ENCODE data around the gene TENT4A. TPM values are rescaled to one million over a fixed set of nuclear protein-coding genes. Genes with fewer than 3 reads are reported as not detected.

The TENT4A gene
- total RNA-seq, 1 experiment from 2014 or later = 13.2 TPM

DNA sequence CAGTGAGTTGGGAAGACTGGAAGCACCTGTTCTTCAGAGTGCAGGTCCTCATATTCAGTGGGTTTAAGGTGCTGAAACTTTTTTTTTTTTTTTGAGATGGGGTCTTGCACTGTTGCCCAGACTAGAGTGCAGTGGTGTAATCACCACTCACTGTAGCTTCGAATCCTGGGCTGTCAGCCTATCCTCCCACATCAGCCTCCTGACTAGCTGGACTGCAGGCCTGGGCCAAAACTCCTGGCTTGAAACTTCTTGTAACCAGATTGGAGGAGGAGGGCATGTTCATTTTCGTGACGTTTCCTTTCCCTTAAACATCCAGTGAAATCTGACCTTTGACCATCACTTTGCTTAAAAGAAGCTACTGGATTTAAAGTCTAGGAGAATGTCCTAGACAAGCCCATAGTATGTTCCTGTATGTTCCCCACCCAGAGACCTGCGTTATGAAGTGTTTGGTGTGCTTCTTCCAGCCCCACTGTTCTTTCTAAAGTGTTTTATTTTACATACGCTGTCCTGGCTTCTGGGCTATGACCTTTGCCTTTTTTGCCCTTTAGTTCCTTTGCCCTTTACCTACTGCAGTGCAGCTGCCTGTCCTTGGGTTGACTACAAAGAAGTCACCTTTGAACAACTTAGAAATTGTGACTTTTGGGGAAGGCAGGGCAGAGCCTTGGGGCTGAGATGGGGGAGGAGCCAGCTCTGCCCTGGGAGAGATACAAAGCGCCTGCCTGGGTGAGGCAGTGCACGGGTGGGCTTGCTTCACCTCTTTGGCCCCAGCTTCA, 18.4 kb downstream of the TENT4A start:
- DNase-seq (ENCODE audit: low read depth) = no peak

DNA sequence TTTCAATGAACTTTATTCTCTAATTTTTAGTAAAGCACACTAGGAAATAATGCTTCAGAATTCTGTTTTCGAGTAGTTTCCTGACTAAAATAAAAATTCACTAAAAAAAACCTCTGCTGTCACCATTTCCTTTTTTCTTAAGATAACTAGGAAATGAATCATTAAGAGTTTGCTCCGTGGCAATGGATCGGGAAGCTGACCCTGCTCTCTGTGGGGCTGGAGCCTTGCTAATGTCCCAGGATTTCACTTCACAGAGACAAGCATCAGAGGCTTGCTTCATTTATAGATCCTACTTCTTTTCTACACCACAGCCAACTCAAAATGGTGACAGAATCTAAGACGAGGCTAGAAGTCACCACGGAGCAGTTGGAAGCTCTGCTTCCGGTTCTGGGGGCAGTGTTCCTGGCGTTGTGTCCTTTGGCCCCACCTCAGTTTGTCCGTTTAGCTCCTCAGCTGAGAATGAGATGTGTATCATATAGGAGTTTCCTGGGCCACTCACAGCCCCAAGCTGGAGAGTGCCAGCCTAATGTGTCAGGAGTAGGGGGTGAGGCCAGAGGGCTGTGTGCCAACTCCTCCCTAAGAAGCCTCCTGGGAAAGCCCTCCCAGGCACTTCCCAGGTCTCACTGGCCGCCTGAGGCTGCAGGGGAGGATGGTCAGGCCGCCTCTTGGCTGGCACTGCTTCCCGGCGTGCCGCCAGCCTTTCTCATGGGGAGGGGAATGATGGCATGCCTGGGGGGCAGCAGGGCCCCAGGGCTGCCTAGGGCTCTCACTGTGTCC, 19.6 kb downstream of the TENT4A start:
- DNase-seq (ENCODE audit: low read depth) = peak; percentile 80

DNA sequence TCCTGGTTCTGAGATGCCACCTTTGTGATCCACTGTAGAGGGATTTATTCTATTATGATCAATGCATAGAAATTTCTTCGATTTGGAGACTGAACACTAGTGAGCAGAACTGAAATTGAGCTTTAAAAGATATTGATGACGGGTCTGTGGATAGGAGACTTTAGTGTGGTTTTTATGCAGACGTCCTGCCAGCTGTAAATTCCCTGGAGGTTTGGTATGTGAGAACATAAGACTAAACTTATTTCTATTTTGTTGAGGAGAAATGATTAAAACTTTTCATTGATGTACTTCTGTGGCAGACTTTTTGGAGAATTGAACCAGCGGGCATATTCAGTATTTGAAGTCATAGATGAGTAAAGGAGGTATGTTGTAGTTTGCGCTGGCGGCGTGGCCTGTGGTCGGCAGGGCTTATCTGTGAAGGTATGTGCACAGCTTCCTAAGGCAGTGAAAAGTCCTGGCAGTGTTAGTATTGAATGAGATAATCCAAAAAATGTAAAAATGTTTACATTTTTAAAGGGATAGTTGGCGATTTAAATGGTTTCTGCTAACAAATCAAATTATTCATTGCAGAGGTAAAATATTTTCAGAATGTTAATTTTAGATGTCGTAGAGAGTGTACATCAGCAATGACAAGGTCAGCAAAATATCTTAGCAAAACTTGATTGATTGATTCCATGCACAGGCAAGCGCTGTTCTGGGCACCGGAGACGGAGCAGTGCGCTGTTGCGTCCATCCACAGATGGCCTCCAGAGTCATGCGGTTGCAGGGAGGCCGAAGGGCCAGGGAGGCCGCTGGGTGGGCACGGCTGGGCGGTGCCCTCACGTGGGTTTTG, 20.4 kb downstream of the TENT4A start:
- DNase-seq (ENCODE audit: low read depth) = peak; percentile 29

DNA sequence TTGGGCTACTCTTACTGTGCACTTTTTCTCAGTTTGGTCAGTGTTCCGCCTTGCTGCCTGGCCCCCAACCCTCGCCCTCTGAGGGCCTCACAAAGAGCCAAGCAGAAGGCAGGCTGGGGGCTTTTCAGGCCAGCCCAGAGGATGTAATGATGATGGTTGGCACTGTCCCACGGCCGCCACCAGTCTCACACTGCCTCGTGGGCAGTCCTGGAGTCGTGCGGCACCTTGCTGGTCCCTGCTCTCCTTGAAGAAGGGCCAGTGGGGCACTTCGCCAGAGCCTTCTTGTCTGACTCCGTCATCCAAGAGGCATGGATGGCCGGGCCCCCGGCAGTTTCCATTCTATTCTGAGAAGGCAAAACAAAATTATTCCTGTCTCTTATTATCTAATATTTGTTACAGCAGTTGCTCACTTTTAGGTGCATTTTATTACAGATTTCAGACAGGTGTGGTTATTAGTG, 21.0 kb downstream of the TENT4A start:
- no peak for DNase-seq (ENCODE audit: low read depth)

DNA sequence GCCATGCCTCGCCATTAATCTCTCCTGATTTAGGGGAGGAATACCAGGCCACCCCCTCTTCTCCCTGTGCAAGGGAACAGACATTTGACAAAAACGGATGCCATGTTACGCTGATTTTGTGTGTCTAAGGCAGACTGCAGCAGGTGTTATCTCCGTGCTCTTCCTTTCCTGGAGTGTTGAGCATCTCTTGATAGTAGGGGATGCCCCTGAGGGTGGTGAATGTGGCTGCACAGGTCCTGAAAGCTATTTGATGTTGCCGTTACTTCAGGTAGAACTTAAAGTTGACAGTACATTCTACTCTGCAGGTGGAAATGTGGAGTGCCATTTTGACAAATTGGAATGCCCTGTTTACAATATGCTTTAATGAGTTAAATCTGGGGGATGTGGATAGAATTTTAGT, 21.5 kb downstream of the TENT4A start:
- DNase-seq (ENCODE audit: low read depth) = no peak

DNA sequence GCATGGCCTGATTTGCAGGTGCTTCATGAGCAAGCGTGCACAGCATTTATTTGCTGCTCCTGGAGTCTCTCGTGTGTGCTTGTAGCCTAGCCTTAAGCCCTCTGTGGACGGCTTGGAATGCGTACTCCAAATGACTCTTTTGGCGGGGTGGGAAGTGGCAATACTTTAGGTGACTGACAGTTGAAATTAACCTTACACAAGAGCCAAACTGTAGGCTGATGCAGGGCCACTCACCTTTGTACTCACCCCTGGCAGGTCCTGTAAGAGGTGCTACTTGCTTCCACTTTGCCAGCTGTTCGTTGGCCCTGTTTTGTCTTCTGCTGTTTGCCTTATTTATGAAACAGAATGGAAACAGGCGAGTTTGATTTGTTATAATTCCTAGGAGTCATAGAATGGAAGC, 22.9 kb downstream of the TENT4A start:
- DNase-seq (ENCODE audit: low read depth) = no peak

DNA sequence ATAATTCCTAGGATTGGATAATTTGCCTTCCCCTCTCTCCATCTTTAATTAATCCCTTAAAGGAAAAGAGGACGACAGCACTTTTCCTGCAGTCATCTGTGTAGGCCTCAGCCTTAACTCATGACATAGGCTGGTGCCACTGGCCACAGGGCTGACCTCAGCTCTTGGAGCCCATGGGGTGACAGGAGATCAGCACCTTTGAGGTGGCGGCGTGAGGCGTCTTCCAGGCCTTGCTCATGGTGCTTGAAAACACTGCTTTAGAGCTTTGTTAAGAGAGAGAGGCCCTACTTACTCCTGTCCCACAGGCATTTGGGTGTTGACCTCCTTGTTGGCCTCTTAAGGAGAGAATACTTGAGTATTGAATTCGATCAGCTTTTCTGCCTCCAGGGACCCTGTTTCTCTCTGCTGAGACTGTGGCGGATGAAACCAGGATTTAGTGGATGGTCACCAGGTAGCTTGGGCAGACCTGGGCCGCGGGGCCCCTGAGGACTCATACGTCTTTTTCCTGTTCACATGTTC, 23.4 kb downstream of the TENT4A start:
- DNase-seq (ENCODE audit: low read depth) = no peak

DNA sequence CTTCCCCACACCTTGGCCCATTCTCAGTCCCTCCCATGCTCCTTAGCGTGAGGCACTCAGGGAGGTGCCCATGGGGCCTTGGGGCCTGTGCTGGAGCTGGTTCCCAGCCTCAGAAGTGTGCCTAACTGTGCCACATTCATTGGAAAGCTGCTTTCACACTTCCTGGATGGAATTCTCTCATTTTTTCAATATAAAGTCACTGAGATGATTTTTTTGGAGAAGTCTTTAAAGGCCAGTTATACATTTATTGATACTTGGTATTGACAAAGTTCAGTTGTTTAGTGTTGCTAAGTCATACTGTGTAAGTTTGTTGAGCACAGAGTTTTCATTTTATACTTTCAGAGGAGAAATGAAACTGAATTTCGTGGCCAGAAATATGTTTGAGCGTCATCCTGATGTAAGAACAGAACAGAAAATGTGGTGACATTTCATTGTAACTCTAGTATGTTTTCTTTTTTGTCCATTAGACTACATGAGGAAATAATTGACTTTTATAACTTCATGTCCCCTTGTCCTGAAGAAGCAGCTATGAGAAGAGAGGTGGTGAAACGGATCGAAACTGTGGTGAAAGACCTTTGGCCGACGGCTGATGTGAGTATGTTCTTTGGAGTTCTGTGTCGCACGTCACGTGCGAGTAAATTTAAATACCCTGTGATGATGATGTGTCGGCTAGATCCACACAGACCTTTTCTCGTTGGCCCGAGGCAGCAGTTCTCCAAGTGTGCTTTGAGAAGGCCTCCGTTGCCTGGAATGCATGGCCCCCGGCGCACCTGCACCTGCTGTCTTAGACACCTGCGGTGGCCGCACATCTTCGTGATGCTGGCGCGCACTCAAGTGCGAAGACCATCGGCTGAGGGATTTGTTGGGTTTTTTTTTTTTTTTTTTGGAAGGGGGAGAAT, 24.1 kb downstream of the TENT4A start:
- DNase-seq (ENCODE audit: low read depth) = no peak

DNA sequence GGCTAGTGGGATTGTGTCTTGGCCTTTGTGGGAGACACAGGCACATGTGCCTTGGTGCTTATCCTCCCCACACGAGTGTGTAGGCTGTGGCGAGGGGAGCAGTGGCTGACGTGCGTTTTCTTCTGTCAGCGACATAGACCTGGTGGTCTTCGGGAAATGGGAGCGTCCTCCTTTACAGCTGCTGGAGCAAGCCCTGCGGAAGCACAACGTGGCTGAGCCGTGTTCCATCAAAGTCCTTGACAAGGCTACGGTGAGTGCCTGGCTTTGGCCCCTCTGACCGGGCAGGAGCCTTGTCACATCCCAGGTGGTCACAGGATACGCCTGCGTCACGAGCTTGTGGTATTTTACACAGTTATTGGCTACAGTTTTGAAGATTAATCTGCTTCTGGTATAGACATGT, 26.4 kb downstream of the TENT4A start:
- no peak for DNase-seq (ENCODE audit: low read depth)

DNA sequence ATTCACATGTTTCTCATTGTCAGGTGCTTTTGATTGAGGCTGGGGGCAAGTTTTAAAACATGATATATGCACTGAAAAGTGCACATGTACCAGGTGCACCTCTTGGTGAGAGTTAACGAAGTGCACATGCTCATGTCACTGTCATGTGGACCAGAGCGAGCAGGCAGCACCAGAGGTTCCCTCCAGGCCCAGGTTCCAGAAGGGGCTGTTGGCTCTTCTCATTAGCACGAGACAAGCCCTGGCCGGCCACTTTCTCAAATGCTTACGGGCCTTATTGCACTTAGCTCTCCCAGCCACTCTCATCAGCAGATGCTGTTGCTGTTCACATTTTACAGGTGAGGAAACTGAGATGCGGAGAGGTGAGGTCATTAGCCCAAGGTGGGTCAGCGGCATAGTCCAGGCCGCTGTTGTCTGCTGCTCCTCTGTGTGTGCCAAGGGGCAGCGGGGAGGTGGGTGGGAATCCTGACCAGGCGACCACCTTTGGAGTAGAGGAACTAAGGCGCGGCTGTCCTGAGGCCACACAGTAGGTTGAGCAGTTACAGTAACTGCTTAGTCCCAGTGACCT, 27.4 kb downstream of the TENT4A start:
- DNase-seq (ENCODE audit: low read depth) = no peak

DNA sequence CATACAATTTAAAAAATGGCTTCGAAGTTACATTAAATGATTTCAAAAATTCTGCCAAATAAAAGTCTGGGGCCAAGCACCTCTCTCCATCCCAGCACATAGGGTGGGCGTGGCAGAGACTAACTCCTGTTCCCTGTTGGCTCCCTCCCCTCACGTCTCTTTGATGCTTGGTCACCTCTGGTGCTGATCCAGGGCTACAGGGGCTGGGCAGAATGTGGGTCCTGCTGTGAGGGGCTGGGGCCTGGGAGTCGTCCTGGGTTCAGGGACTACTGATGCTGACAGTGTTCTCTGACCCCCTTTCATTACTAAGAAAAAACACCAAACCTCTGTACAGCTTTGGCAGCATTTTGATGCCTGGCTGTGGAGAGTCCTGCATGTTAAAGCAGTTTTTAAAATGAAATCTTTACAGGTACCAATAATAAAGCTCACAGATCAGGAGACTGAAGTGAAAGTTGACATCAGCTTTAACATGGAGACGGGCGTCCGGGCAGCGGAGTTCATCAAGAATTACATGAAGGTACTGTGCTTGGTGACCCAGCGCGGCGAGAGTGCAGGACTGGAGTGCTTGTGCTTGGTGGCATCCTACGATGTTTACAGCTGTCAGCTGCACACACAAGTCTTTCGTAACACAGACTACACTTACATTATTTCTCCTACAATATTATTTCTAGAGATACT, 29.0 kb downstream of the TENT4A start:
- DNase-seq (ENCODE audit: low read depth) = no peak

DNA sequence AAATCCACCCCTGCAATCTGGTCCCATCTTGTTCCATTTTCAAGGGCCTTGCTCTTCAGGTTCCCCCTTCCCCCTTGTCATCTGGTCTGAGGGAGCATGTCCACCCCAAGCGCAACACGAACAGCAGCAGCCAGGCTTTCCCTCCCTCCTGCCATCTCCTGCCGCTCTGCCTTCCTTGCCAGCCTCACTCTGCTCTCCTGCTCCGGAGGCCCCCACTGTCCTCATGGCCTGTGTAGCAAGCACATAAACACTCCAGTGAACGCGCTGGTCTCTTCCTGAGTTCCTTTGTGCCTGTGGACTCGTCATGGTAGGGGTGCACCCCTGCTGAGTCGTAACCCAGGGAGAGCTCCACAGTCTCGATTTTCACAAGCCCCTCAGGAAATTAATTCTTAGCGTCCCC, 29.9 kb downstream of the TENT4A start:
- DNase-seq (ENCODE audit: low read depth) = no peak

DNA sequence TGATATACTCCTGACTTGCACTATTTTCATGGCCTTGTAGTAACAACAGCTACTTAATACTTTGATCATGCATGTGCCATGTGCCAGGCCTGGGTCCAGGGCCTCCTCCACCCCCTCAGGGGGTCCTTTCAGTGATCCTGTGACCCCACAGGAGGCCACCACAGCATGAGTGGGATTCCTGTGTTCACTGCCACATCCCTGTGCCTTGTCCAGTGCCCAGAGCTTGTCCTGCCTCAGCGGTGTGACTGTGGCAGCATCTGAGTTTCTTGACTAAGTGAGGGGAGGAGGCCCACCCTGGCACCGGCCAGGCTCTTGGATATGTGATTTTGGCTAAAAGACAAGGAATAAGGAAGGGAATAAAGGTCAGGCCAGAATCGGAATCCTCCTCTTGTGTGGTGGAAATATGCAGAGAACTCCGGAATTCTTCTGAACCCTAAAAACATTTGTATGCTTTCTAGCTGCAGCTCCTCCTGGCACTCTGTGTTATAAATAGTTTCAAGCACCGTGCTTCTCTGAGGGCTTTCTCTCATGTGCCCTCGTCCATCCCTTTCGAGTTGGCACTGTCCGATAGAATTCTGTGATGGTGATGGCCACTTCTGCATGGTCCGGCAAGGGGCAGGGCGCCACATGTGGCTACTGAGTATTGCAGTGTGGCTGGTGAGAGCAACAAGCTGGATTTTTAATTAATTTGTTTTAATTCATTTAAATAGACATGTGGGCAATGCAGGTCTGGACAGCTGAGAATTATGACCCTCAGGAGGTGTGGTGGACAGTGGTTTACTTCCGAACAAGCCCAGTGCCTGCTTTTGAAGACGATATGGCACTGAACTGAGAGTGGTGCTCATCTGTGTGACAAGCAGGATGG, 31.8 kb downstream of the TENT4A start:
- DNase-seq (ENCODE audit: low read depth) = no peak

DNA sequence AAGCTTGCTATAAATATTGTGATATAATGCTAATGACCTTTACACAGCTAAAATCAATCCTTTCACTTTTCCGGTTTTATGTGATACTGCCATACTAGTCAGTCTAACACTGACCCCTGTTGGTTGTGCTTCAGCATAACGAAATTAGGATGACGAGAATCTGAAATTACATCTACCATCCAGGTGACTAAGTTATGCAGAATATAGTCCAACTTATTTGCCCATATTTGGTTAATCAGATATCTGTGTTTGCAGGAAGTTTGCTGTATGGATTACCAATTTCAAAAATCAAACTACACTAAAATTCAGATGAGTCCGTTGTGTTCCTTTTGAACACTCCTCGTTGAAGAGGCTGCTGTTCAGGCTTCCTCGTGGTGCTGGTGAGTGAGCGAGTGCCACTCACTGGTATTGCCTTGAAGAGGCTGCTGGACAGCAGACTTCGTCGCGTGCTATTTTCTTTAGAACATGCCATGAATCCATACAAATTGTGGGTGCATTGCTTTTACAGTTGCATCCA, 32.5 kb downstream of the TENT4A start:
- peak; percentile 57 for DNase-seq (ENCODE audit: low read depth)

DNA sequence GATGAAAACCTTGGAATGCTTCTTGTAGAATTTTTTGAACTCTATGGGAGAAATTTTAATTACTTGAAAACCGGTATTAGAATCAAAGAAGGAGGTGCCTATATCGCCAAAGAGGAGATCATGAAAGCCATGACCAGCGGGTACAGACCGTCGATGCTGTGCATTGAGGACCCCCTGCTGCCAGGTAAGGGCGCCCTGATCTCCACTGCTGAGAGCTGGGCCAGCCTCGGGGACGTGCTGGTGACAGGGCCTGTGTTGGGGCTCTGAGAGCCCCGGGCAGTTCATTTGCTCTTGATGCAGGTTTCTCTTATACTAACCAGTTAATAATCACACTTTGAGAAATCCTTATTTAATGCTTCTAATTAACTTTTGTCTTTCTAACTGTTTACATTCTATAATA, 33.0 kb downstream of the TENT4A start:
- no peak for DNase-seq (ENCODE audit: low read depth)

DNA sequence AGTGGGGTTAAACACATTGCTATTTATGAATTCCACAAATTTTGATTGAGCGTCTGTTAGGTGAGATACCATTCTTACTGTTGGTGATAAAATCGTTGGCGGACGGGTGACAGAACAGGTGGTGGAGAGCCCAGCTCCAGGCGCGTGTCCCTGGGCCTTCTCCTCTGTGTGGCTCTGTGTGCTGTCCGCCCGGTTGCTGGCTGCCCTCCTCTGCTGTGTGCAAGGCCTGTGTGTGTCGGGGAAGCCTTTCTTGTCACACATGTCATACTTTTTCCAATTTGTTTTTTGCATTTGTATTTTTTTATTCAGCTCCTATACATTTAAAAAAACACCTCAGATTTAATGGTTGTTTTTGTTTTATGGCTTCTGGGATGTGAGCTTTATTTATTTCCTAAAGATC, 33.9 kb downstream of the TENT4A start:
- DNase-seq (ENCODE audit: low read depth) = no peak

DNA sequence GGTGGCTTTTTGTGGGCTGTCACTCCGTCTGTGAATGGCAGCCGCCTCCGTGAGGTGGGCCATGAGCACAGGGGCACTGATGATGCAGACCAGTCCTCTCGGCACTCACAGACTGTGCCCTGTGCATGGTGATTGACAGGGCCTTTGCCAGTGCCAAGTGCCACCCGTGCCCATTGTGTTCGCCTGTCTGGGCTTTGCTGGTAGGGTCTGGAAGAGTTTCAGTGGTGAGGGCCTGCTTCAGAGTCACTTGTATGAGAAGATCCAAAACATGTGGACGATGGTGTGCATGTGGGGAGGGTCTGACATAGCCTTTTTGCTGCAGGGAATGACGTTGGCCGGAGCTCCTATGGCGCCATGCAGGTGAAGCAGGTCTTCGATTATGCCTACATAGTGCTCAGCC, 34.9 kb downstream of the TENT4A start:
- DNase-seq (ENCODE audit: low read depth) = no peak

DNA sequence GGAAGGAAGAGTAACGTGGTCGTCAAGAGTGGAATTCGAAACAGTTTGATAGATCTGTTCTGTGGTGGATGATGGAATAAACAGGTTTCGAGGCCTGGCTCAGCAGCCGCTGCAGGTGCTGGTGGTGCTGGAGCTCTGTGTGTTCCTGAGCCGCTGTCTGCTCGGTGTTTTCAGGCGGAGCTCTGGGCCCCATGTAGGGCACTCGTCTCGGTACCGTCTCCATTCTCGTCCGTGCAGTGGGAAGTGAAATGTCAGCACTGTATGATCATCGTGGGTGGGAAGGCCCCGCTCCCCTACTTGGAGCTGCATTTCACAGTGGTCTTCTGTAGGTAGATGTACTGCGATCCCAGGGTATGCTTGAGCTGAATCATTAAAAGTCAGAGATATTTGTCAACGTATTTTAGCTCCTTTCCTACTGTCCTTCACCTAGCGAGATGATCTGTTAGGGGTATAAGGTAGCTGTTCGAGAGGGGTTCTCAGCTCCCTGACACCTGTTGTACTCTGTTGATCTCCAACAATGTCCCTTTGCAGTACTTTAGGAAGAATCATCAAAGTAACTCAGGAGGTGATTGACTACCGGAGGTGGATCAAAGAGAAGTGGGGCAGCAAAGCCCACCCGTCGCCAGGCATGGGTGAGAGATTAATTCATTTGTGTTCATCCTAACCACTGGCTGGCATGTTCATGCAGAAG, 35.9 kb downstream of the TENT4A start:
- DNase-seq (ENCODE audit: low read depth) = no peak
